ENCODE measurements around the gene HIP1.

Gene HIP1

DNA sequence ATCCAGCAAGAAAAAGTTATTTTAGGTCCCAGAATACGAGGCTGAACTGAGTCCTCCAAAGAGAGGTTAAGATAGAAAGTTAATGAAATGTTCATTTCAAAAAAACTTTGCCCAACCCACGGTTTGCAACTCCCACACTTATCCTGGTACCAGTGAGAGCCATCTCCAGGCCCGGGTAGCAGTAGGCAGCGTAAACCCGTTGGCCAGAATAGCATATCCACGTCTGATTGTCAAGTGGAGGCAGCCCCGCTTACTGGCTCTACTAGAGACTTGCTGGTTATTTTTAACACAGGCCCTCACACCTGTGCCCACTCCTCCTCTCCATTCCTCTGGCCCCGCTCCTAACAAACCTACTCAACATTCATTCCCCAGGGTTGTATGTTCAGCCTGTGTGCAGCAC, 109.7 kb downstream of the HIP1 start:
- Histone ChIP-seq H3K79me2 (ENCODE audit: insufficient read depth, low read length) (no peaks in the 10 kb centered on the region), H3K4me2 (ENCODE audit: low read depth, low read length, poor library complexity, severe bottlenecking) (no peak overlapping the region), H4K20me1 (ENCODE audit: low read depth, low read length) (no peaks in the 10 kb centered on the region), H3K27me3 (ENCODE audit: low read length) (no peaks in the 10 kb centered on the region; the same call in 1 of the 2 replicates), H3K9me2 (replicated peaks; ENCODE audit: insufficient read depth, low read length) (no peaks in the 10 kb centered on the region), H3K36me3 (ENCODE audit: low read length) (no peaks in the 10 kb centered on the region), H3K4me3 (ENCODE audit: insufficient read depth, low read length, poor library complexity, severe bottlenecking) (no peak overlapping the region), H3K9me3 (ENCODE audit: insufficient read depth, low read length) (no peaks in the 10 kb centered on the region), H3F3A (ENCODE audit: insufficient read depth) (no peaks in the 10 kb centered on the region), H2AFZ (ENCODE audit: low read depth, low read length, severe bottlenecking) (no peak overlapping the region), H3K27ac (ENCODE audit: low read depth, low read length) (no peak overlapping the region), H3K9ac (ENCODE audit: low read length) (no peak overlapping the region)
- TF ChIP-seq, protein P1, sequence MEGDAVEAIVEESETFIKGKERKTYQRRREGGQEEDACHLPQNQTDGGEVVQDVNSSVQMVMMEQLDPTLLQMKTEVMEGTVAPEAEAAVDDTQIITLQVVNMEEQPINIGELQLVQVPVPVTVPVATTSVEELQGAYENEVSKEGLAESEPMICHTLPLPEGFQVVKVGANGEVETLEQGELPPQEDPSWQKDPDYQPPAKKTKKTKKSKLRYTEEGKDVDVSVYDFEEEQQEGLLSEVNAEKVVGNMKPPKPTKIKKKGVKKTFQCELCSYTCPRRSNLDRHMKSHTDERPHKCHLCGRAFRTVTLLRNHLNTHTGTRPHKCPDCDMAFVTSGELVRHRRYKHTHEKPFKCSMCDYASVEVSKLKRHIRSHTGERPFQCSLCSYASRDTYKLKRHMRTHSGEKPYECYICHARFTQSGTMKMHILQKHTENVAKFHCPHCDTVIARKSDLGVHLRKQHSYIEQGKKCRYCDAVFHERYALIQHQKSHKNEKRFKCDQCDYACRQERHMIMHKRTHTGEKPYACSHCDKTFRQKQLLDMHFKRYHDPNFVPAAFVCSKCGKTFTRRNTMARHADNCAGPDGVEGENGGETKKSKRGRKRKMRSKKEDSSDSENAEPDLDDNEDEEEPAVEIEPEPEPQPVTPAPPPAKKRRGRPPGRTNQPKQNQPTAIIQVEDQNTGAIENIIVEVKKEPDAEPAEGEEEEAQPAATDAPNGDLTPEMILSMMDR (IDR thresholded peaks at IDR 0.05; ENCODE audit: insufficient read depth, low read length, poor library complexity, severe bottlenecking) = no peak
- no peak for TF ChIP-seq EZH2phosphoT487 (conservative IDR thresholded peaks at IDR 0.05; ENCODE audit: low read length)

- Histone ChIP-seq H3K9ac (ENCODE audit: low read length) (no peak overlapping the region), H2AFZ (ENCODE audit: low read depth, low read length, severe bottlenecking) (no peak overlapping the region), H3K4me2 (ENCODE audit: low read depth, low read length, poor library complexity, severe bottlenecking) (no peak overlapping the region), H3K4me3 (ENCODE audit: insufficient read depth, low read length, poor library complexity, severe bottlenecking) (no peak overlapping the region), H3F3A (ENCODE audit: insufficient read depth) (no peaks in the 10 kb centered on the region), H4K20me1 (ENCODE audit: low read depth, low read length) (no peaks in the 10 kb centered on the region), H3K79me2 (ENCODE audit: insufficient read depth, low read length) (no peaks in the 10 kb centered on the region), H3K9me3 (ENCODE audit: insufficient read depth, low read length) (no peaks in the 10 kb centered on the region), H3K9me2 (replicated peaks; ENCODE audit: insufficient read depth, low read length) (no peaks in the 10 kb centered on the region), H3K27me3 (ENCODE audit: low read length) (no peaks in the 10 kb centered on the region; the same call in 1 of the 2 replicates), H3K36me3 (ENCODE audit: low read length) (no peaks in the 10 kb centered on the region), H3K27ac (ENCODE audit: low read depth, low read length) (no peak overlapping the region)
- TF ChIP-seq EZH2phosphoT487 (conservative IDR thresholded peaks at IDR 0.05; ENCODE audit: low read length) = no peak
- TF ChIP-seq, protein P1 (IDR thresholded peaks at IDR 0.05; ENCODE audit: insufficient read depth, low read length, poor library complexity, severe bottlenecking) = no peak
Measured at GRCh38 chr7:75628055-75628454, 110.7 kb downstream of the HIP1 start.

- no peaks in the 10 kb centered on the region for H4K20me1 ChIP-seq (ENCODE audit: low read depth, low read length)
- no peaks in the 10 kb centered on the region; the same call in 1 of the 2 replicates for H3K27me3 ChIP-seq (ENCODE audit: low read length)
- H3K36me3 ChIP-seq (ENCODE audit: low read length) = no peaks in the 10 kb centered on the region
- no peaks in the 10 kb centered on the region for H3K9me3 ChIP-seq (ENCODE audit: insufficient read depth, low read length)
- H3K9ac ChIP-seq (ENCODE audit: low read length) = no peak overlapping the region
- no peak overlapping the region for H3K27ac ChIP-seq (ENCODE audit: low read depth, low read length)
- no peak overlapping the region for H2AFZ ChIP-seq (ENCODE audit: low read depth, low read length, severe bottlenecking)
- no peaks in the 10 kb centered on the region for H3K79me2 ChIP-seq (ENCODE audit: insufficient read depth, low read length)
- TF ChIP-seq, protein P1 (IDR thresholded peaks at IDR 0.05; ENCODE audit: insufficient read depth, low read length, poor library complexity, severe bottlenecking) = no peak
- TF ChIP-seq EZH2phosphoT487 (conservative IDR thresholded peaks at IDR 0.05; ENCODE audit: low read length) = no peak
- no peaks in the 10 kb centered on the region for H3K9me2 ChIP-seq (replicated peaks; ENCODE audit: insufficient read depth, low read length)
- H3K4me2 ChIP-seq (ENCODE audit: low read depth, low read length, poor library complexity, severe bottlenecking) = no peak overlapping the region
- no peak overlapping the region for H3K4me3 ChIP-seq (ENCODE audit: insufficient read depth, low read length, poor library complexity, severe bottlenecking)
- no peaks in the 10 kb centered on the region for H3F3A ChIP-seq (ENCODE audit: insufficient read depth)
Measured at GRCh38 chr7:75626954-75627353, 111.8 kb downstream of the HIP1 start.

Data from SU-DHL-6 (cell line).